Measurements from ENCODE around the gene ECPAS.
"Not testable (repeated sequence)": the region's sequence is repeated elsewhere in the genome, so short reads cannot be mapped to it uniquely, and the experiment has no call there.

Gene ECPAS

DNA sequence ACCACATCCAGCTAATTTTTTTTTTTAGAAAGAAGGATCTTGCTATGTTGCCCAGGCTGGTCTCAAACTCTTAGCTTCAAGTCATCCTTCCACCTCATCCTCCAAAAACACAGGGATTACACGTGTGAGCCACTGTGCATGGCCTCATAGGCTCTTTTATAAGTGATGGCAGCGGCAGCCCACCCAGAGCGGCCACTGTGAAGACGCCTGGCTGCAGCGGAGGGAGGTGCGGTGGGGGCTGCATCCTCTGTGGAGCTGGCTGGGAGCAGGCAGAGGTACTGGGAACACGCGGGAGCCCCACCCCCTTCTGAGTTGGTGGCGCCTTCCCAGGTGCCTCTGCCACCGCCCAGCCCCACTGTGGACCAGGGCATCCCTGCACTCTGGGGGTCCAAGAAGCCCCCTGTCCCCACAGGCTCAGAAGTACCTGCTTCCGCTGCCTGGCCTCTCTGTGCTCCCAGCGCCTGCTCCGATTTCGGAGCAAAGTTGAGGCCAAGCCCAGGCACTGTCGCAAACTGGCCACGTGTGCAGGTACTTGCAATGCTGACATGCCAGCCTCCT, 16.9 kb upstream of the ECPAS start:
- no peak for DNase-seq (ENCODE audit: low read depth)
- no peak overlapping the region for H3K4me3 ChIP-seq (ENCODE audit: control insufficient read depth, low read depth, low read length)
- TF ChIP-seq, protein P1, sequence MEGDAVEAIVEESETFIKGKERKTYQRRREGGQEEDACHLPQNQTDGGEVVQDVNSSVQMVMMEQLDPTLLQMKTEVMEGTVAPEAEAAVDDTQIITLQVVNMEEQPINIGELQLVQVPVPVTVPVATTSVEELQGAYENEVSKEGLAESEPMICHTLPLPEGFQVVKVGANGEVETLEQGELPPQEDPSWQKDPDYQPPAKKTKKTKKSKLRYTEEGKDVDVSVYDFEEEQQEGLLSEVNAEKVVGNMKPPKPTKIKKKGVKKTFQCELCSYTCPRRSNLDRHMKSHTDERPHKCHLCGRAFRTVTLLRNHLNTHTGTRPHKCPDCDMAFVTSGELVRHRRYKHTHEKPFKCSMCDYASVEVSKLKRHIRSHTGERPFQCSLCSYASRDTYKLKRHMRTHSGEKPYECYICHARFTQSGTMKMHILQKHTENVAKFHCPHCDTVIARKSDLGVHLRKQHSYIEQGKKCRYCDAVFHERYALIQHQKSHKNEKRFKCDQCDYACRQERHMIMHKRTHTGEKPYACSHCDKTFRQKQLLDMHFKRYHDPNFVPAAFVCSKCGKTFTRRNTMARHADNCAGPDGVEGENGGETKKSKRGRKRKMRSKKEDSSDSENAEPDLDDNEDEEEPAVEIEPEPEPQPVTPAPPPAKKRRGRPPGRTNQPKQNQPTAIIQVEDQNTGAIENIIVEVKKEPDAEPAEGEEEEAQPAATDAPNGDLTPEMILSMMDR (conservative IDR thresholded peaks at IDR 0.05; ENCODE audit: control insufficient read depth, insufficient read depth, low read depth, low read length) = no peak

DNA sequence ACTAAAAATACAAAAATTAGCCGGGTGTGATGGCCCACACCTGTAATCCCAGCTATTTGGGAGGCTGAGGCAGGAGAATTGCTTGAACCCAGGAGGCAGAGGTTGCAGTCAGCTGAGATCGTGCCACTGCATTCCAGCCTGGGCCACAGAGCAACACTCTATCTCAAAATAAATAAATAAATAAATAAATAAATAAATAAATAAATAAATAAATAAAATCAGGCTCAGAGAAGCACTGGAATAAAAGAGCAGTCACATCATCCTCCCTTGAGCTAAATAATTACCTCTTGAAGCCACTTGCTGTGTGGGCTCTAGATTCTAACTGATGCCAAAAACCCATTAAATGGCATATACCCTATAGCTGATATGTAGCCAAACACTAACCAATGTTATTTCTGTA, 13.0 kb upstream of the ECPAS start:
- DNase-seq (ENCODE audit: low read depth); H3K4me3 ChIP-seq (ENCODE audit: control insufficient read depth, low read depth, low read length): not testable (repeated sequence)

DNA sequence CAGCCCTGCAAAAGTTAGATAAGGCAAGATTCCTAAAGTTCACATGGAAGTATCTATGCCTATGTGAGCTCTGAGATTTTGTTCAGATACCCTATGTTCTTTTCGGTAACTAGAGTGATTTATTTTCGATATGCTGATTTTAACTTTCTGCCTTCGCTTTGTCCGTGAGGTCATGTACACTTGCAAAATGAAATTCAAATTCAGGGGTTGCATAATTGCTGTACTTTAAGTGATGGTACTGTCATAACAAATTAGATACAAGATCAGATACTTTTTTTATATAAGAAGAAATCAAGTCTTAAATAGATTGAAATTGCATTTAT, 350 bp upstream of the ECPAS start:
- DNase-seq (ENCODE audit: low read depth) = peak; percentile 43
- H3K4me3 ChIP-seq (ENCODE audit: control insufficient read depth, low read depth, low read length) = peak overlapping the region; percentile 79
- TF ChIP-seq, protein P1 (conservative IDR thresholded peaks at IDR 0.05; ENCODE audit: control insufficient read depth, insufficient read depth, low read depth, low read length) = no peak

DNA sequence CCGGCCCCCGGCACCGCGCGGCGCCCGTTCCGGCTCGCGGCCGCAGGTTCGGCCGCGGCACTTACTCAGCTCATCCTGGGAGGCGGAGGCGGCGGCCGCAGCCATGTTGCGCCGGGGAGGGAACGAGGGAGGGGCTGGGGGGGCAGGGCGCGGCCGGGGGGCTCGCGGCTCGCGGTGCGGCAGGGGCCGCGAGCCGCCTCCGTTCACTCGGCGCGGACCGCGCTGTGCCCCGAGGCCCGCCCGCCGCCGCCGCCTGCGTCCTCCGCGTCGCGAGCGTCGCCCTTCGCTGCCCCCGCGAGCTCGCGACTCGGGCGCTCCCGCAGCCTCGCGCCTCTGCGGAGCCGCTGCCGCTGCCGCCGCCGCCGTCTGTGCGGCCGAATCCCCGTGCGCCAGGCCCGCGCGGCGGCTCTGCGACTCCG, 735 bp downstream of the ECPAS start:
- peak; percentile 20 for DNase-seq (ENCODE audit: low read depth)
- TF ChIP-seq, protein P1 (conservative IDR thresholded peaks at IDR 0.05; ENCODE audit: control insufficient read depth, insufficient read depth, low read depth, low read length) = no peak
- no peak overlapping the region for H3K4me3 ChIP-seq (ENCODE audit: control insufficient read depth, low read depth, low read length)

DNA sequence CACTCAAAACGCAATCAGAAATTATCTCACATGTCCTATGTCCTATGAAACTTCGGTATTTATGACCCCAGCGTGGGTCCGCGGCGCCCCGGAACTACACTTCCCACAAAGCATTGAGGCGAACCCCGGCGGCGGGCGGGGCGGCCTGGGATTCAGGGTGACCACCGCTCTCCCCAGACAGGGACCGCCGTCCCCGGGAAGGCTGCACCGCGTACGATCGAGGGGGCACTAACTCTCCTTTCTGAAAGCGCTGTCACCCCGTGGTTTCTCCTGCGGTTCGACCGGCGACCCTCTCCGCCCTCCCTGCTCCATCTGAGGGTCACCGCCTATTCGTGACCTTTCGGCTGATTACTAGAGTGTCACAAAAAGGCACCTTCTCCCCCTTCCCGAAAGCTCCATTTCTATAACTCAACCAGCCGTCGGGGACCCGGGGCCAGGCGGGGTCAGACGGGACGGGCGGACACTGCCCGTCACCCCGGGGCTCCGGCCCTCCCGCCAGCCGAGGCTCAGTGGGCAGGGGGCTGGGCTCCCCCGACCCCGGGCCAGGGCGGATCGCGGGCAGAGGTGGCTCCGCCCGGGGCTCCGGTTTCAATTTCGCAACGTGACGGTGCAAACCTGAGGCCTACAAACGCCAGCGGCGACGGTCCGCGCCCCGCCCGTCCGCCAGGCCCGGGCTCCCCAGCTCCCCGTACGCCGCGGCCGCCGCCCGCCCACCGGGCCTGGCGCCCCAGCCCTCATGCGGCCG, 1.3 kb downstream of the ECPAS start:
- TF ChIP-seq, protein P1 (conservative IDR thresholded peaks at IDR 0.05; ENCODE audit: control insufficient read depth, insufficient read depth, low read depth, low read length) = no peak
- H3K4me3 ChIP-seq (ENCODE audit: control insufficient read depth, low read depth, low read length) = peak overlapping the region; percentile 87

DNA sequence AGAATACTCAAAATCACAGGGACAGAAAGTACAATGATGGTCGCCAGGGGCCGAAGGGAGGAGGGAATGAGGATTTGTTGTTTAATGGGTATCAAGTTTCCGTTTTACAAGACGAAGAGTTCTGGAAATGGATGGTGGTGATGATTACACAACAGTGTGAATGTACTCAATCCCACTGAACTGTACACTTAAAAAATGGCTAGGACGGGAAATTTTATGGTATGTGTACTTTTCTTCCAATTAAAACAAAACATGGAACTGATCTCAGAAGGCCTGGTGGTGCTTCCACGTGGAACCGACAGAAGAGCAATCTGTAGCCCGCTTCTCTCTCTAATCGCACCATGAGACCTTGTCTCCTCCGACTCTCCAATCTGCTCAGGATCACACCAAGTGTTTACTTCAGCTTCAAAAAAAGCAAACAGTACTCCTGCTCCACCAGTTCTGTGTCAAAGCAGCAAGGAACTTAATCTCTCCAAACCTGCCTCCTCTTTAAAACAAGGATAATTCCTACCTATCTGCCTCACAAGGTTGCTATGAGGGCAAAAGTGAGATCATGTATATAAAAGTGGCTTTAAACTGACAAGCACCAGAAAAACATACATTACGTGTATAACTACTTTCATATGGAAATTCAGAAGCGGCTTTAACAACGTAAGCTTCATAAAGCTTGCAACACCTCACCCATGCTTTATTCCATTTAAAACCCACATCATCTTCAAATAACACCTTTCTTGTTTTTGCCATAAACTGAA, 2.1 kb downstream of the ECPAS start:
- DNase-seq (ENCODE audit: low read depth) = peak; percentile 78
- H3K4me3 ChIP-seq (ENCODE audit: control insufficient read depth, low read depth, low read length) = peak overlapping the region; percentile 87
- TF ChIP-seq, protein P1 (conservative IDR thresholded peaks at IDR 0.05; ENCODE audit: control insufficient read depth, insufficient read depth, low read depth, low read length) = no peak

More for the DNA sequence above, 1.3 kb downstream of the ECPAS start:
- peak; percentile 57 for DNase-seq (ENCODE audit: low read depth)

DNA sequence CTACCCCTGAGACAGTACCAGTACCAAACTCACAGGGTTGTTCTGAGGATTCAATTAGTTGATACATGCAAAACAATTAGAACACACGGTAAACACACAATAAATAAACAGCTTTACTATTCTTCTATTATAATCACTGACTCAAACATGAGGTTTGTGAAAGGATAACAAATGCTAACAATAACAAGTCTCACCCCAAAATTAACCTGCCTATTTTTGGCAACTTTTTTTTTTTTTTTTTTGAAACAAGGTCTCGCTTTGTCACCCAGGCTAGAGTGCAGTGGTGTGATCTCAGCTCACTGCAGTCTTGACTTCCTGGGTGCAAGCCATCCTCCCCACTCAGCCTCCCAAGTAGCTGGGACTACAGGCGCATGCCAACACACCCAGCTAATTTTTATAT, 6.5 kb downstream of the ECPAS start:
- no peak overlapping the region for H3K4me3 ChIP-seq (ENCODE audit: control insufficient read depth, low read depth, low read length)
- DNase-seq (ENCODE audit: low read depth) = no peak
- TF ChIP-seq, protein P1 (conservative IDR thresholded peaks at IDR 0.05; ENCODE audit: control insufficient read depth, insufficient read depth, low read depth, low read length) = no peak

Data from fibroblast of mammary gland (primary cell).